HG02588 (cell line): Measurements from ENCODE around the gene ISM1.
A peak's percentile ranks its signal among the peaks of the same experiment; 100 is the strongest.

ENCODE experiments used
- ATAC-seq: cut with Tn5 transposase; IDR thresholded peaks from one replicate; pipeline ENCODE4 v1.9.1; 2021; ENCODE audit warnings: mild to moderate bottlenecking, moderate library complexity; ENCODE audit not compliant: unreplicated experiment

Gene ISM1

DNA sequence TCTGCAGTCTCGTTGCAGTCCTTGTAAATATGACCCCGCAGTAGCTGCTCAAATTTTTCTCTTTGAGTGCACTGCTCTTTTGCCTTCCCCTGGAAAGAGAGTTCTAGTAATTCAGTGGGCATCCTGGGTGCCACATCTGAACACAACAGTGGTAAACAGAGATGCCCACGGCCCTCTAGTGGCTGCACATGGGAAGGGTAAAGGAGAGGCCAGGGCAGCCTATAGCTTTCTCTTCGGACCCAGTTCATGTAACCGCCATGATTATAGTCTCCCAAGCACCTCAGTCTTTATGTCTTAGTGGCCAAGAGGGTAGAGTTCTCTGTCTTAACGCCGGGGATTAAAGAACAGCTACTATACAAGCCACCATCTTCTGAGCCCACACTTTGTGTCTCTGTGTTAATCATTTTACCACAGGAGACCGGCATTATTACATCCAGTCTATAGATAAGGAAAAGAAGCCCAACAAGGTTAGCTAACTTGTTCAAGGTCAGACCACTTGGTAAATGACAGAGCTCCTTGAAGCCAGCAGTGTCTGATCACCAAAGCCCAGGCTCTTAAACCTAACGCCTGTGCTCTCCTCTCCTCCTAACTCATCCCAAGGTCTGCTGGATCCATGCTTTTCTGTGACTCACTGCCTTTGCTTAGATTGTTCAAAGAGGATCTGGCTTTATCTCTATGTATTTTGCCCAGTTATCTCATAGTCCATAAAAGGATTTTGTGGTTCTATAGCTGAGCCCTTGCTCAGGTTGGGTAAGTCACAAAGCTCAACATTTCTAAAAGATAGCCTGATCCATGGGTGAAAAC lies 81.8 kb downstream of the ISM1 start:
- peak; percentile 68 for ATAC-seq

DNA sequence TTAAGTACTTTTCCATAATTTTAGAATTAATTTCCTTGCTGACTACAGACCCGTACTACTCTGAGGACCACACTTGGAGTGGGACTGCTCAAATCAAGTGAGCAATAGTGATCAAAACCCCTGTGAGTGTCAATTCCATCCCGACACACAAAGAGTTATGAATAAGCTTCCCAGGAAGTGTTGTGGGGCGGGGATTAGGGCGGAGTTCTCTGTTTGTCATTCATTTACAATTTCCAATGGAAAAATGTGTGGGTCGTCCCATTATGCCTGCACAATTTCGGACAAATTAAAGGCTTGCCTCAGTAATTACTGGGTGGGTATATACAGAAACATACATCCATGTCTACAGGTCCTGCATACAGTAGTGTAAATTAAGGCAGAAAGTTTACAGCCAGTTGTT lies 84.2 kb downstream of the ISM1 start:
- no peak for ATAC-seq

GRCh38 chr20:13307562-13308163 lies 86.6 kb downstream of the ISM1 start:
- ATAC-seq = no peak

- ATAC-seq = no peak
These were observed 91.2 kb downstream of the ISM1 start for GRCh38 chr20:13312300-13312699.

DNA sequence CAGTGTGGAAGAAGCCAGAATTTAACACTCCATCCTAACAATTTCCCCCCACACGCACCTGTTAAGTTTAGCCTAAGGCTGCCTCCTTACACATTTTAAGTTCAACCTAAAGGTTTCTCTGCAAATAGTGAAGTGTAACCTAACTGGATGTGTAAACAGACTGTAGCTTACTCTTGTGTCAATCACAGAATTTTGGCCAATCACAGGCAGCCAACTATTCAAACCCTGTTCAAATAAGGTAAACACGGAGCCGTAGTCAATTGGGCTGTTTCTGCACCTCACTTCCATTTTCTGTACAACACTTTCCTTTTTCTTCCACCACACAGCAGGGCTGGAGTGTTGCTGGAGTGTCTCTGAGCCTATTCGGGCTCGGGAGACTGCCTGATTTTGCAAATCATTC lies 92.1 kb downstream of the ISM1 start:
- no peak for ATAC-seq

DNA sequence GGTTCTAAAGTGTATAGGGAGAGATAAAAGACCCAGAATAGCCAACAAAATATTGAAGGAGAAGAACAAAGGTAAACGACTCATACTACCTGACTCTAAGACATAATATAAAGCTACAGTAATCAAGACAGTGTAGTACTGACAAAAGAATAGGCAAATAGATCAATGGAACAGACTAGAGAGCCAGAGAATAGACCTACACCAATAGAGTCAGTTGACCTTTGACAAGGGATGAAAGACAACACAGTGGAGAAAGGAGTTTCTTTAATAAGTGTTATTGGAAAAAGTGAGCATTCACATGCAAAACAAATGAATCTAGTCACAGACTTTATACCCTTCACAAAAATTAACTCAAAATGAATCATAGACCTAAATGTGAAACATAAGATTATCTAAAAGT lies 96.4 kb downstream of the ISM1 start:
- no peak for ATAC-seq

DNA sequence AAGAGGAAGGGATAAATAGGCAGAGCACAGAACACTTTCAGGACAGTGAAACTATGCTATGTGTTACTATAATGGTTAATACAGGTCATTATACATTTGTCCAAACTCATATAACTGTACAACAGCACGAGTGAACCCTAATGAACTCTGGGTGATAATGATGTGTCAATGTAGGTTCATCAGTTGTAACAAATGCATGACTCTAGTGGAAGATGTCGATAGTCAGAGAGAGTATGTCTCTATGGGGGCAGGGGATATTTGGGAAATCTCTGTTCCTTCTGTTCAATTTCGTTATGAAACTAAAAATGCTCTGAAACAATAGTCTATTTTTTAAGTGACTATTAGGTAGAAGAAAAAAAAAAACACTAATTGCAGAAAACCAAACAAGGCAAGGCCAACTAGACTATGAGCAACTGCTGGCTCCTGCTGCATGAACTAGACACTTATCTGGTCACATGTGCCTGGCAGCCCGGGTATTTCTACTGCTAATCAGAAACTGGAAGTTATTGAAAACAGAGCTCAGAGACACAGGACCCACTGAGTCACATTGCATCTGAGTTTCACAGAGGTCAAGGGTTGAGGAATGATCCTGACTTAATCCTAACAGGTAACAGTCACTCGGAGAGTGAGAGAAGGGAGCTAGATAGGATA lies 97.9 kb downstream of the ISM1 start:
- no peak for ATAC-seq

DNA sequence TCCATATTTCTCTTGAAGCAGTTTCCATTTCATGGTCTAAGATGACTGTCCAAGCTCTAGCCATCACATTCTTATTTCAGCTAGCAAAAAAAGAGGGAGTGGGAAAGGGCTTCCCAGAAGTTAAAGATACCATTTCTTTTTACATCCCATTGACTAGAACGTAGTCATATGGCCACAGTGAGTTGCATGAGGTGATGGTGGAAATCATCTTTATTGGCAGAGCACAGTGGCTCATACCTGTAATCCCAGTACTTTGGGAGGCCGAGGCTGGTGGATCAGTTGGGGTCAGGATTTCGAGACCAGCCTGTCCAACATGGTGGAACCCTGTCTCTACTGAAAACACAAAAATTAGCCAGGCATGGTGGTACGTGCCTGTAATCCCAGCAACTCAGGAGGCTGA lies 99.6 kb downstream of the ISM1 start:
- ATAC-seq = no peak

- no peak for ATAC-seq
These were observed 100.3 kb downstream of the ISM1 start for GRCh38 chr20:13321416-13321815.

DNA sequence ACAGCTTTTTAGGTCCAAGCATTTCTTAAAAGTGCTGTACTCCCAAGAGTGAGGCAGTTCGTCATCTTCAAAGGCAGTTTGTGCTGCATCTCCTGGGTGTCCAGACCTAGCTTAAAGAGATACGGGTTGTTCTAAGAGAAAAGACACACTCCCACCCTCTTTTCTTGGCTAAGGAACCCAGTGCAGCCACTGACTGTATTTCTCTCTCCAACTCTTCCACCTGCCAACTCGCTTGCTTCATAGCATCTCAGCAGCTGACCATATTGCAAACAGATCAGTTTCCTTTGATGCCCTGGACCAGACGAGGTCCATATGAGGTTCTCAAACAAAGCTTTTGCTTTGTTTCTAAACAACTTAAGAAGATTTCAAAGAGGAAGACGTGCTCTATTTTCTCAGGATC lies 101.1 kb downstream of the ISM1 start:
- ATAC-seq = no peak

- ATAC-seq = no peak
These were observed 101.5 kb downstream of the ISM1 start for GRCh38 chr20:13322621-13323020.

GRCh38 chr20:13325033-13325432 lies 104.0 kb downstream of the ISM1 start:
- no peak for ATAC-seq

DNA sequence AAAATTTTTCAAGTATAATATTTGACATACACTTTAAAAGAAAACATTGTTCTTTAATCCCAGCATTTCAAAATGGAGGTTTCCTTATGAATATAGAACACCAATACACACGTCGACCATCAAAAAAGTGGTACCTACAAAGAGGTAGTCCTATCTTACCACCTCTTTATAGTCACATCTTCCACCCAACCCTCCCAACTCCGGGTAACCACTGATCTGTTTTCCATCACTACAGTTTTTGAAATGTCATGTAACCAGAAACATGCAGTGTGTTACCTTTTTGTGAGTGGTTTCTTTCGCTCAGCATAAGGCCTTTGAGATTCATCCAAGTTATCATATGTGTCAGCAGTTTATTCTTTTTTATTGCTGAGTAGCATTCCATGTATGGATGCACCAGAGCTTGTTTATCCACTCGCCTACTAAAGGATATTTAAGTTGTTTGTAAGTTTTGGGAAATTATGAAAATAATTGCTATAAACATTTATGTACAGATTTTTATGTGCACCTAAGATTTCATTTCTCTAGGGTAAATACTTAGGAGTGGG lies 104.8 kb downstream of the ISM1 start:
- no peak for ATAC-seq

GRCh38 chr20:13331536-13331935 lies 110.5 kb downstream of the ISM1 start:
- ATAC-seq = no peak

DNA sequence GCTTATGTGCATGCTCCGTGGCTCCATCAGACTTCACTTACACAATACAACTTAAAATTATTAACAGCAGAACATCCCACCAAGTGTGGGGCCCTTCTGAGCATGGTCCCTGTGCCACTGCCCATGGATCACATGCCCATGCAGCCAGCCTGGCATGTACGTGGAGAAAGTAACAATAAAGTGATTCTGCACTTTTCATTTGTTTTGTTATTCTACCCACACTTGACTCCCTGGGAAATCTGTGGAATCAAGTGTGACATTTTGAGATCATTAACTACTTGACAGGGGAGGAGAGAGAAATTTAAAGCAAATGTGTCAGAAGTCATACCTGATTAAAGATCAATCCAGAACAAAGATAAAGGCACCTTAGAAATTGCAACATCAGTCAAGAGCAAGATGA lies 112.0 kb downstream of the ISM1 start:
- no peak for ATAC-seq

GRCh38 chr20:13333793-13334192 lies 112.7 kb downstream of the ISM1 start:
- ATAC-seq = no peak

- peak; percentile 67 for ATAC-seq
These were observed 115.4 kb downstream of the ISM1 start for GRCh38 chr20:13336308-13337089.

GRCh38 chr20:13337090-13337784 lies 116.2 kb downstream of the ISM1 start:
- ATAC-seq = no peak

DNA sequence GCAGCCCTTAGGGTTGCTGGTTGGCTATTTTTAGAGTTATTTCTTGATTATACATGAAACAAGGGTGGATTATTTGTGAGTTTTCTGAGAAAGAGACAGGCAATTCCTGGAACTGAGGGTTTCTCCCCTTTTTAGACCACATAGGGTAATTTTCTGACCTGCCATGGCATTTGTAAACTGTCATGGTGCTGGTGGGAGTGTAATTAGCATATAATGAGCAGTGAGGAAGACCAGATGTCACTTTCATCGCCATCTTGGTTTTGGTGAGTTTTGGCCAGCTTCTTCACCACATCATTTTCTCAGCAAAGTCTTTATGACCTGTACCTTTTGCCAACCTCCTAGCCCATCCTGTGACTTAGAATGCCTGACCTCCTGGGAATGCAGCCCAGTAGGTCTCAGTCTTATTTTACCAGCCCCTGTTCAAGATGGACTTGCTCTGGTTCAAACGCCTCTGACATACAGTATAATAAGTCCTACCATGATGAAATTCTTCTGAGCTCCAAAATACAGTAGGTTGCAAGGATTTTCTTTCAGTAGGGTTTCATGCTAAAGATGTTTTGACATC lies 117.1 kb downstream of the ISM1 start:
- ATAC-seq = no peak

DNA sequence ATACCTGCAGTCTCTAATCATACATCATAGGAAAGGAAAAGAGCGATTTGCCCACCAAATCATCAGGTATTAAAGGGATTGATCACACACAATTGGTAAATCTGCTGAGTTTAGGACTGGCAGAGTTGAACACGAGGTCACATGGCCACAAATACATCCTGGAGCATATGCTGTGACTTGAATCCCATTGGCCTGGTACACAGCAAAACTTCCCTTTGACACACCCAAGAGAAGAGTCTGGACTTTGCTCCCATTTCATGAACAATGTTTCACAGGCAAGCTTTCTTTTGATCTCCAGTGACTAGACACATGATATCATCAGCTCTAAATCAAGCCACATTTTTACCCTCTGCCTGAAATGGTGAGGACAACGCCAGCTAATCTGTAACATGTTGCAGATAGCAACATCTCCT lies 117.9 kb downstream of the ISM1 start:
- ATAC-seq = no peak
